HepG2 (cell line): ENCODE data around the gene CCDC148. TPM values are rescaled to one million over a fixed set of nuclear protein-coding genes. Genes with fewer than 3 reads are reported as not detected.

ENCODE experiments used
- AHR ChIP-seq: IDR thresholded peaks from 2 replicates; pipeline ENCODE4 v1.6.1; 2018; ENCODE audit warnings: missing genetic modification reagents, missing compliant biosample characterization
- CBX1 ChIP-seq: IDR thresholded peaks from one replicate; pipeline ENCODE4 v1.6.1; 2016; ENCODE audit warnings: antibody characterized with exemption, low read depth
- CBX5 ChIP-seq: sonication (generic); formaldehyde crosslinking; IDR thresholded peaks from 2 replicates; pipeline ENCODE4 v1.4.0; 2020; ENCODE audit warnings: missing genetic modification reagents, borderline replicate concordance
- EHMT2 ChIP-seq: fragments of 200-600 bp; sonication (generic); IDR thresholded peaks from 2 replicates; pipeline ENCODE4 v1.7.0; 2017; ENCODE audit warnings: antibody characterized with exemption, low read depth, low read length, borderline replicate concordance
- FIP1L1 ChIP-seq: fragments of 200-400 bp; formaldehyde crosslinking; IDR thresholded peaks from 2 replicates; pipeline ENCODE4 v1.6.1; 2018; ENCODE audit warnings: low read depth, mild to moderate bottlenecking, low read length, moderate library complexity, borderline replicate concordance; ENCODE audit not compliant: insufficient read depth
- HES4 ChIP-seq: sonication (generic); formaldehyde crosslinking; IDR thresholded peaks from 2 replicates; pipeline ENCODE4 v1.9.0; 2021; ENCODE audit warnings: mild to moderate bottlenecking, missing genetic modification reagents, borderline replicate concordance
- HOXD1 ChIP-seq: sonication (generic); formaldehyde crosslinking; IDR thresholded peaks from 2 replicates; pipeline ENCODE4 v1.5.0; 2020; ENCODE audit warnings: missing genetic modification reagents
- KDM1A ChIP-seq: IDR thresholded peaks from 2 replicates; pipeline ENCODE4 v1.6.1; 2016; ENCODE audit warnings: missing compliant biosample characterization
- NRL ChIP-seq: sonication (generic); formaldehyde crosslinking; IDR thresholded peaks from 2 replicates; pipeline ENCODE4 v1.5.0; 2020; ENCODE audit warnings: missing genetic modification reagents, mild to moderate bottlenecking, moderate library complexity, borderline replicate concordance
- SALL1 ChIP-seq: sonication (generic); formaldehyde crosslinking; IDR thresholded peaks from 2 replicates; pipeline ENCODE4 v1.8.0; 2022; ENCODE audit warnings: mild to moderate bottlenecking, missing genetic modification reagents
- THYN1 ChIP-seq: sonication (generic); formaldehyde crosslinking; IDR thresholded peaks from 2 replicates; pipeline ENCODE4 v1.8.1; 2023; ENCODE audit warnings: low read depth, mild to moderate bottlenecking, moderate library complexity, missing genetic modification reagents, borderline replicate concordance
- ZNF282 ChIP-seq: fragments of 450-650 bp; IDR thresholded peaks from 2 replicates; pipeline ENCODE4 v1.6.1; 2018; ENCODE audit not compliant: partially characterized antibody
- ZNF644 ChIP-seq: IDR thresholded peaks from 2 replicates; pipeline ENCODE4 v1.6.1; 2016; ENCODE audit warnings: low read depth
- ZSCAN31 ChIP-seq: sonication (generic); formaldehyde crosslinking; IDR thresholded peaks from 2 replicates; pipeline ENCODE4 v1.5.0; 2020; ENCODE audit warnings: low read depth, mild to moderate bottlenecking, missing genetic modification reagents
- polyA plus RNA-seq, 8 experiments: library from polyadenylated mRNA; depleted of rRNA in 3 of 8; stranded (reverse) in 7 of 8; unstranded in 1 of 8; fragments of >200 nt; fragmentation: Illumina TruSeq in 4 of 8; extraction: Trizol in 4 of 8; gene quantifications; 2 replicates each; pipeline versions ENCODE4 v1.2.1 to v1.2.3, GENCODE V29; 2011 to 2016; ENCODE audit warnings: low read depth in 4 of 8, missing spikeins in 1 of 8, mixed read lengths in 1 of 8; ENCODE audit not compliant: insufficient read depth in 1 of 8
- total RNA-seq, 5 experiments: library from RNA; depleted of rRNA; stranded (reverse); fragments of >200 nt; fragmentation: Illumina TruSeq; extraction: Trizol; gene quantifications; 2 replicates each; pipeline ENCODE4 v1.2.3, GENCODE V29; 2016; ENCODE audit warnings: low read depth in 1 of 5
- TF ChIP-seq, protein P1 (sequence below): sonication (generic); formaldehyde crosslinking; conservative IDR thresholded peaks from 2 replicates; pipeline ENCODE4 v1.4.0; 2020; ENCODE audit warnings: missing genetic modification reagents
- TF ChIP-seq, protein P2 (sequence below): sonication (generic); formaldehyde crosslinking; IDR thresholded peaks from 2 replicates; pipeline ENCODE4 v1.4.0; 2020; ENCODE audit warnings: missing genetic modification reagents
- TF ChIP-seq, protein P3 (sequence below): sonication (generic); formaldehyde crosslinking; IDR thresholded peaks from 2 replicates; pipeline ENCODE4 v1.4.0; 2020; ENCODE audit warnings: missing genetic modification reagents, borderline replicate concordance
- TF ChIP-seq, protein P4 (sequence below): sonication (generic); formaldehyde crosslinking; IDR thresholded peaks from 2 replicates; pipeline ENCODE4 v1.4.0; 2020; ENCODE audit warnings: missing genetic modification reagents, mild to moderate bottlenecking, borderline replicate concordance
- TF ChIP-seq, protein P5 (sequence below): sonication (generic); formaldehyde crosslinking; IDR thresholded peaks from 2 replicates; pipeline ENCODE4 v1.5.1; 2020; ENCODE audit warnings: missing genetic modification reagents, mild to moderate bottlenecking, borderline replicate concordance

The CCDC148 gene
- total and polyA plus RNA-seq, 2 of the 13 experiments (the other 11 are each of a cell fraction or from before 2014, with no cell fraction given), result 0.30 to 0.49 TPM

DNA sequence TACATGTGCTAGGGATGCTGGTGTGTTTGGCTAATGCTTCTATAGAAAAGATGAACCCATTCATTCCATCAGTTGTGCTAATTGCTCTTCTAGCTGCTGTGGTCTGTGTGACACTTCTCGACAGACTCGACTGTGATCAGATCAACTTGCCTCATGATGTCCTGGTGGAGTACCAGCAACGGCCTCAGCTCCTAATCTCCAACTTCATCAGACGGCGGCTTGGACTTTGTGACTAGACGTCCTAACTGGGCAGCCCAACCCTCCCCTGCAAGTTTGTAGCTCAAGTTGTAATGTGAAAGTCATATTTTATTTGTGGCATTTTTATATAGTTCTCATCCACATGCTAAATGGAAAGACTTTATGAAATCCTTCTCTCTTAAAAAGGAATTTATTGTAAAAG lies 321.9 kb downstream of the CCDC148 start (continued):
- TF ChIP-seq AHR (CRISPR knock-in tag) (no peak), CBX1 (peak; percentile 27), KDM1A (CRISPR knock-in tag) (no peak), HOXD1 (no peak), ZNF282 (no peak), ZSCAN31 (CRISPR knock-in tag) (0 out of 2 replicates have a peak, but pooled peaks have one; percentile 25), HES4 (CRISPR knock-in tag) (no peak), FIP1L1 (no peak), NRL (CRISPR knock-in tag) (no peak), EHMT2 (peak; percentile 87; the same call in 1 of the 2 replicates), ZNF644 (CRISPR knock-in tag) (peak; percentile 98), CBX5 (peak; percentile 43; the same call in 1 of the 2 replicates), THYN1 (CRISPR knock-in tag) (no peak), SALL1 (CRISPR knock-in tag) (peak; percentile 93)
- TF ChIP-seq, protein P1, sequence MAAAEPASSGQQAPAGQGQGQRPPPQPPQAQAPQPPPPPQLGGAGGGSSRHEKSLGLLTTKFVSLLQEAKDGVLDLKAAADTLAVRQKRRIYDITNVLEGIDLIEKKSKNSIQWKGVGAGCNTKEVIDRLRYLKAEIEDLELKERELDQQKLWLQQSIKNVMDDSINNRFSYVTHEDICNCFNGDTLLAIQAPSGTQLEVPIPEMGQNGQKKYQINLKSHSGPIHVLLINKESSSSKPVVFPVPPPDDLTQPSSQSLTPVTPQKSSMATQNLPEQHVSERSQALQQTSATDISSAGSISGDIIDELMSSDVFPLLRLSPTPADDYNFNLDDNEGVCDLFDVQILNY (CRISPR knock-in tag), result no peak
- TF ChIP-seq, protein P2, sequence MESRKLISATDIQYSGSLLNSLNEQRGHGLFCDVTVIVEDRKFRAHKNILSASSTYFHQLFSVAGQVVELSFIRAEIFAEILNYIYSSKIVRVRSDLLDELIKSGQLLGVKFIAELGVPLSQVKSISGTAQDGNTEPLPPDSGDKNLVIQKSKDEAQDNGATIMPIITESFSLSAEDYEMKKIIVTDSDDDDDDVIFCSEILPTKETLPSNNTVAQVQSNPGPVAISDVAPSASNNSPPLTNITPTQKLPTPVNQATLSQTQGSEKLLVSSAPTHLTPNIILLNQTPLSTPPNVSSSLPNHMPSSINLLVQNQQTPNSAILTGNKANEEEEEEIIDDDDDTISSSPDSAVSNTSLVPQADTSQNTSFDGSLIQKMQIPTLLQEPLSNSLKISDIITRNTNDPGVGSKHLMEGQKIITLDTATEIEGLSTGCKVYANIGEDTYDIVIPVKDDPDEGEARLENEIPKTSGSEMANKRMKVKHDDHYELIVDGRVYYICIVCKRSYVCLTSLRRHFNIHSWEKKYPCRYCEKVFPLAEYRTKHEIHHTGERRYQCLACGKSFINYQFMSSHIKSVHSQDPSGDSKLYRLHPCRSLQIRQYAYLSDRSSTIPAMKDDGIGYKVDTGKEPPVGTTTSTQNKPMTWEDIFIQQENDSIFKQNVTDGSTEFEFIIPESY (CRISPR knock-in tag), result peak; percentile 99
- TF ChIP-seq, protein P3, sequence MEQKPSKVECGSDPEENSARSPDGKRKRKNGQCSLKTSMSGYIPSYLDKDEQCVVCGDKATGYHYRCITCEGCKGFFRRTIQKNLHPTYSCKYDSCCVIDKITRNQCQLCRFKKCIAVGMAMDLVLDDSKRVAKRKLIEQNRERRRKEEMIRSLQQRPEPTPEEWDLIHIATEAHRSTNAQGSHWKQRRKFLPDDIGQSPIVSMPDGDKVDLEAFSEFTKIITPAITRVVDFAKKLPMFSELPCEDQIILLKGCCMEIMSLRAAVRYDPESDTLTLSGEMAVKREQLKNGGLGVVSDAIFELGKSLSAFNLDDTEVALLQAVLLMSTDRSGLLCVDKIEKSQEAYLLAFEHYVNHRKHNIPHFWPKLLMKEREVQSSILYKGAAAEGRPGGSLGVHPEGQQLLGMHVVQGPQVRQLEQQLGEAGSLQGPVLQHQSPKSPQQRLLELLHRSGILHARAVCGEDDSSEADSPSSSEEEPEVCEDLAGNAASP (CRISPR knock-in tag), result peak; percentile 19; the same call in 1 of the 2 replicates
- TF ChIP-seq, protein P4, sequence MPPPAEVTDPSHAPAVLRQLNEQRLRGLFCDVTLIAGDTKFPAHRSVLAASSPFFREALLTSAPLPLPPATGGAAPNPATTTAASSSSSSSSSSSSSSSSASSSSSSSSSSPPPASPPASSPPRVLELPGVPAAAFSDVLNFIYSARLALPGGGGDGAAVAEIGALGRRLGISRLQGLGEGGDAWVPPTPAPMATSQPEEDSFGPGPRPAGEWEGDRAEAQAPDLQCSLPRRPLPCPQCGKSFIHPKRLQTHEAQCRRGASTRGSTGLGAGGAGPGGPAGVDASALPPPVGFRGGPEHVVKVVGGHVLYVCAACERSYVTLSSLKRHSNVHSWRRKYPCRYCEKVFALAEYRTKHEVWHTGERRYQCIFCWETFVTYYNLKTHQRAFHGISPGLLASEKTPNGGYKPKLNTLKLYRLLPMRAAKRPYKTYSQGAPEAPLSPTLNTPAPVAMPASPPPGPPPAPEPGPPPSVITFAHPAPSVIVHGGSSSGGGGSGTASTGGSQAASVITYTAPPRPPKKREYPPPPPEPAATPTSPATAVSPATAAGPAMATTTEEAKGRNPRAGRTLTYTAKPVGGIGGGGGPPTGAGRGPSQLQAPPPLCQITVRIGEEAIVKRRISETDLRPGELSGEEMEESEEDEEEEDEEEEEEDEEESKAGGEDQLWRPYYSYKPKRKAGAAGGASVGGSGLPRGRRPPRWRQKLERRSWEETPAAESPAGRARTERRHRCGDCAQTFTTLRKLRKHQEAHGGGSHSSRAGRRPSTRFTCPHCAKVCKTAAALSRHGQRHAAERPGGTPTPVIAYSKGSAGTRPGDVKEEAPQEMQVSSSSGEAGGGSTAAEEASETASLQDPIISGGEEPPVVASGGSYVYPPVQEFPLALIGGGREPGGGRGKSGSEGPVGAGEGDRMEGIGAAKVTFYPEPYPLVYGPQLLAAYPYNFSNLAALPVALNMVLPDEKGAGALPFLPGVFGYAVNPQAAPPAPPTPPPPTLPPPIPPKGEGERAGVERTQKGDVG (CRISPR knock-in tag), result 0 out of 2 replicates have a peak, but pooled peaks have one; percentile 64
- TF ChIP-seq, protein P5, sequence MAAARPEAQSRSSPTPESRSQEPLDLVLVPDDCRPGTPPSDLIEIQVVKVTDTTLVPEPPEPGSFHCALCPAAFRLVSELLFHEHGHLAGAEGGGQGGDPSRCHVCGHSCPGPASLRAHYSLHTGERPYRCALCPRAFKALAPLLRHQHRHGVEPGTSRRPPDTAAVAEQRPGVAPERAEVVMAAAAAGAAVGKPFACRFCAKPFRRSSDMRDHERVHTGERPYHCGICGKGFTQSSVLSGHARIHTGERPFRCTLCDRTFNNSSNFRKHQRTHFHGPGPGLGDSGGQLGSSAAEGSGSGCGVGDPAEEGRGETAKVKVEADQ (CRISPR knock-in tag), result no peak
